Measurements from ENCODE around the gene MYOZ3.

GRCh38 chr5:150662731-150663516 lies 1.9 kb downstream of the MYOZ3 start:
- TF ChIP-seq CTCF (IDR thresholded peaks at IDR 0.05 in 8 of 11, conservative IDR thresholded peaks at IDR 0.05 in 3 of 11) (no peak), POLR2A (IDR thresholded peaks at IDR 0.05) (no peak), POLR2AphosphoS5 (IDR thresholded peaks at IDR 0.05) (no peak)

Data from spleen (tissue), 7 donors.